Measurements from ENCODE around the gene CAMTA2. TPM values are rescaled to one million over a fixed set of nuclear protein-coding genes. Genes with fewer than 3 reads are reported as not detected.

Gene CAMTA2
- total RNA-seq, 2 donors from 2014 or later = 13.6 to 24.8 TPM

- Histone ChIP-seq H3K9me3 (ENCODE audit: control insufficient read depth, low read length) (no peaks in the 10 kb centered on the region), H3K27ac (ENCODE audit: low read depth, low read length) (no peak overlapping the region), H3K27me3 (ENCODE audit: control insufficient read depth, insufficient read depth, low read length, poor library complexity, severe bottlenecking) (no peaks in the 10 kb centered on the region), H3K4me3 (ENCODE audit: low read length) (no peak overlapping the region), H3K36me3 (ENCODE audit: control insufficient read depth, insufficient read depth, low read length) (peaks cover 25% of the 10 kb centered on the region), H3K4me1 (ENCODE audit: control insufficient read depth, insufficient read depth, low read length) (peaks cover 6% of the 10 kb centered on the region), H3K9ac (ENCODE audit: extremely low read depth, low read length, poor library complexity, severe bottlenecking) (no peak overlapping the region)
- H3K4me1 Mint-ChIP-seq = peaks cover 28% of the 10 kb centered on the region
- H3K27me3 Mint-ChIP-seq (ENCODE audit: insufficient read depth) = no peaks in the 10 kb centered on the region
- peak overlapping the region; percentile 24 for H3K27ac Mint-ChIP-seq
- TF ChIP-seq CTCF (conservative IDR thresholded peaks at IDR 0.05) = peak; percentile 65
- peaks cover 18% of the 10 kb centered on the region for H3K36me3 Mint-ChIP-seq (ENCODE audit: low read depth)
- peak; percentile 86 for DNase-seq
- no peak overlapping the region for H3K4me3 Mint-ChIP-seq
- WGBS, 2 experiments (ENCODE audit: insufficient coverage in 1 of 2, insufficient read length in 1 of 2) = 74 to 78% methylated on average over 9 to 13 of the region's 14 CpGs
- no peaks in the 10 kb centered on the region for H3K9me3 Mint-ChIP-seq
Measured at GRCh38 chr17:4934173-4934979, 53.1 kb downstream of the CAMTA2 start.

- Histone ChIP-seq H3K36me3 (ENCODE audit: control insufficient read depth, insufficient read depth, low read length) (peaks cover 25% of the 10 kb centered on the region), H3K27me3 (ENCODE audit: control insufficient read depth, insufficient read depth, low read length, poor library complexity, severe bottlenecking) (no peaks in the 10 kb centered on the region), H3K27ac (ENCODE audit: low read depth, low read length) (no peak overlapping the region), H3K9me3 (ENCODE audit: control insufficient read depth, low read length) (no peaks in the 10 kb centered on the region), H3K4me1 (ENCODE audit: control insufficient read depth, insufficient read depth, low read length) (peaks cover 2% of the 10 kb centered on the region), H3K4me3 (ENCODE audit: low read length) (no peak overlapping the region), H3K9ac (ENCODE audit: extremely low read depth, low read length, poor library complexity, severe bottlenecking) (no peak overlapping the region)
- Mint-ChIP-seq H3K36me3 (ENCODE audit: low read depth) (peaks cover 22% of the 10 kb centered on the region), H3K4me1 (peaks cover 23% of the 10 kb centered on the region), H3K9me3 (no peaks in the 10 kb centered on the region), H3K27ac (peak overlapping the region; percentile 24), H3K4me3 (no peak overlapping the region), H3K27me3 (ENCODE audit: insufficient read depth) (no peaks in the 10 kb centered on the region)
- DNase-seq = no peak
- WGBS, 2 experiments (ENCODE audit: insufficient coverage in 1 of 2, insufficient read length in 1 of 2) = 96% methylated on average over 13 of the region's 16 CpGs; no CpG with 5 or more reads in 1 of the 2 experiments
- TF ChIP-seq CTCF (conservative IDR thresholded peaks at IDR 0.05) = no peak
Measured at GRCh38 chr17:4933646-4934045, 53.8 kb downstream of the CAMTA2 start.

DNA sequence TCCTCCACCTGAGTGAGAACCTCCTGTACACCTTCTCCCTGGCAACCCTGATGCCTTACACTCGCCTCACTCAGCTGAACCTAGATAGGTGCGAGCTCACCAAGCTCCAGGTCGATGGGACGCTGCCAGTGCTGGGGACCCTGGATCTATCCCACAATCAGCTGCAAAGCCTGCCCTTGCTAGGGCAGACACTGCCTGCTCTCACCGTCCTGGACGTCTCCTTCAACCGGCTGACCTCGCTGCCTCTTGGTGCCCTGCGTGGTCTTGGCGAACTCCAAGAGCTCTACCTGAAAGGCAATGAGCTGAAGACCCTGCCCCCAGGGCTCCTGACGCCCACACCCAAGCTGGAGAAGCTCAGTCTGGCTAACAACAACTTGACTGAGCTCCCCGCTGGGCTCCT, 54.7 kb downstream of the CAMTA2 start:
- Mint-ChIP-seq H3K27me3 (ENCODE audit: insufficient read depth) (no peaks in the 10 kb centered on the region), H3K36me3 (ENCODE audit: low read depth) (peaks cover 17% of the 10 kb centered on the region), H3K27ac (peak overlapping the region; percentile 48), H3K4me3 (no peak overlapping the region), H3K9me3 (no peaks in the 10 kb centered on the region), H3K4me1 (peaks cover 16% of the 10 kb centered on the region)
- Histone ChIP-seq H3K9me3 (ENCODE audit: control insufficient read depth, low read length) (no peaks in the 10 kb centered on the region), H3K4me3 (ENCODE audit: low read length) (no peak overlapping the region), H3K4me1 (ENCODE audit: control insufficient read depth, insufficient read depth, low read length) (no peaks in the 10 kb centered on the region), H3K27ac (ENCODE audit: low read depth, low read length) (no peak overlapping the region), H3K9ac (ENCODE audit: extremely low read depth, low read length, poor library complexity, severe bottlenecking) (no peak overlapping the region), H3K36me3 (ENCODE audit: control insufficient read depth, insufficient read depth, low read length) (peaks cover 19% of the 10 kb centered on the region), H3K27me3 (ENCODE audit: control insufficient read depth, insufficient read depth, low read length, poor library complexity, severe bottlenecking) (no peaks in the 10 kb centered on the region)
- TF ChIP-seq CTCF (conservative IDR thresholded peaks at IDR 0.05) = no peak
- WGBS, 2 experiments (ENCODE audit: insufficient coverage in 1 of 2, insufficient read length in 1 of 2) = 89 to 91% methylated on average over 11 to 12 of the region's 12 CpGs
- no peak for DNase-seq
